Ovary (tissue), 3 donors: ENCODE measurements around the gene SPDEF.

Experiments used
- CTCF ChIP-seq, 3 donors: fragments of 450-650 bp in 2 of 3; fragments of 200-600 bp in 1 of 3; IDR thresholded peaks; one replicate each; pipeline versions ENCODE4 v1.5.1 to v1.8.0; 2016 to 2022; ENCODE audit warnings: antibody characterized with exemption in 3 of 3, mild to moderate bottlenecking in 1 of 3
- EP300 ChIP-seq: sonication (generic); formaldehyde crosslinking; IDR thresholded peaks from one replicate; pipeline ENCODE4 v1.6.1; 2017; ENCODE audit warnings: antibody characterized with exemption
- POLR2A ChIP-seq: fragments of 450-650 bp; IDR thresholded peaks from one replicate; pipeline ENCODE4 v1.6.1; 2017; ENCODE audit warnings: antibody characterized with exemption, mild to moderate bottlenecking, moderate library complexity
- donor health status: DM: no; HTN: no; CAD: no.

DNA sequence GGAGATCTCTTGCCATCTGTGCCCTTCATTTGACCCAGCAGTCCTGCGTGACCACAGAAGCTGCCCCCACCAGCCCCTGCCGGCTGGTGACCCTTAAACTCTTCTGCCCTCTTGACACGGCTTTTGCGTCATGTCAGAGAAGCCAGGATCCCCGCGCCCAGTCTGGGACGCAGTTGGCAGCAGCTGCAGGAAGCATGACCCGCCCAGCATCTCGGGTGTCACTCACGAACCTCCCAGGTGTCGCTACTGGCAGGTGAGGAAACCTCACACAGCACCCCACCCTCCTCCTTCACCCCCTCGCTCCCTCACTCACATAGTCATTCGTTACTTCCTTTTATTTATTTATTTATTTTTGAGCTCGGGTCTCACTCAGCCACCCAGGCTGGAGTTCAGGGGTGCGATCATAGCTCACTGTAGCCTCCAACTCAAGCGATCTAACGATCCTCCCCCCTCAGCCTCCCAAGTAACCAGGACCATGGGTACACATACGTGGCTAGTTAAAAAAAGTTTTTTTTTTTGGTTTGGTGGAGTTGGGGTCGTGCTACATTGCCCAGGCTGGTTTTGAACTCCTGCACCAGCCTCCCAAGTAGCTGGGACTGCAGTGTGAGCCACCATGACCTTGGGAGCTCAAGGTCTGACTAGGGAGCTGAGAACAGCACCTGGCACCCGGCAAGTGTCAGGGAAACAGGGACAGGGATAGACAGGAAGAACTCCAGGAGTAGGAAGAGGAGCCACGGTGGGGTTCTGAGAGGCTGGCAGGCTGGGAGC, 14.1 kb upstream of the SPDEF start:
- TF ChIP-seq CTCF (IDR thresholded peaks at IDR 0.05) (no peak), EP300 (no peak), POLR2A (no peak)
